HEK293T (cell line): ENCODE results near the gene CCDC85A.

Experiments used
- CTBP1 ChIP-seq: fragments of 450-650 bp; IDR thresholded peaks from 2 replicates; pipeline ENCODE4 v1.6.1; 2016; ENCODE audit warnings: borderline replicate concordance
- FOXM1 ChIP-seq: fragments of 450-650 bp; IDR thresholded peaks from 2 replicates; pipeline ENCODE4 v1.6.1; 2017; ENCODE audit warnings: mild to moderate bottlenecking, borderline replicate concordance
- LEF1 ChIP-seq: fragments of 450-650 bp; IDR thresholded peaks from 2 replicates; pipeline ENCODE4 v1.6.1; 2017; ENCODE audit warnings: mild to moderate bottlenecking, borderline replicate concordance
- SUZ12 ChIP-seq: fragments of 450-650 bp; IDR thresholded peaks from 2 replicates; pipeline ENCODE4 v1.6.1; 2016; ENCODE audit warnings: mild to moderate bottlenecking
- TARDBP ChIP-seq: fragments of 450-650 bp; IDR thresholded peaks from 2 replicates; pipeline ENCODE4 v1.6.1; 2016
- ZNF384 ChIP-seq: fragments of 450-650 bp; IDR thresholded peaks from 2 replicates; pipeline ENCODE4 v1.6.1; 2016
- TF ChIP-seq, protein P1 (sequence below): fragments of 450-650 bp; IDR thresholded peaks from 2 replicates; pipeline ENCODE4 v1.6.1; 2016

GRCh38 chr2:56262241-56262640 lies 78.5 kb downstream of the CCDC85A start:
- TF ChIP-seq CTBP1 (no peak), SUZ12 (no peak), FOXM1 (no peak), LEF1 (no peak), TARDBP (no peak), ZNF384 (no peak)
- TF ChIP-seq, protein P1, sequence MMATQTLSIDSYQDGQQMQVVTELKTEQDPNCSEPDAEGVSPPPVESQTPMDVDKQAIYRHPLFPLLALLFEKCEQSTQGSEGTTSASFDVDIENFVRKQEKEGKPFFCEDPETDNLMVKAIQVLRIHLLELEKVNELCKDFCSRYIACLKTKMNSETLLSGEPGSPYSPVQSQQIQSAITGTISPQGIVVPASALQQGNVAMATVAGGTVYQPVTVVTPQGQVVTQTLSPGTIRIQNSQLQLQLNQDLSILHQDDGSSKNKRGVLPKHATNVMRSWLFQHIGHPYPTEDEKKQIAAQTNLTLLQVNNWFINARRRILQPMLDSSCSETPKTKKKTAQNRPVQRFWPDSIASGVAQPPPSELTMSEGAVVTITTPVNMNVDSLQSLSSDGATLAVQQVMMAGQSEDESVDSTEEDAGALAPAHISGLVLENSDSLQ: no peak
